Measurements from ENCODE around the gene CAPN6. TPM values are rescaled to one million over a fixed set of nuclear protein-coding genes. Genes with fewer than 3 reads are reported as not detected.

CAPN6 gene
- total RNA-seq, 4 donors from 2014 or later = 0.60 to 2.2 (median 1.1) TPM

- no peak for DNase-seq (ENCODE audit: low spot score in 2 of 2)
- Histone ChIP-seq H3K27me3 (peaks cover 0 to 42% of the 10 kb centered on the region in 2 donors), H3K4me1 (no peaks in the 10 kb centered on the region), H3K36me3 (no peaks in the 10 kb centered on the region), H3K9me3 (no peaks in the 10 kb centered on the region), H3K4me3 (no peak overlapping the region), H3K27ac (no peak overlapping the region)
- no peak for TF ChIP-seq CTCF (IDR thresholded peaks at IDR 0.05)
- WGBS, 2 donors = 65 to 82% methylated on average over 3 of the region's 3 CpGs
Observed at GRCh38 chrX:111259559-111259958, 10.7 kb downstream of the CAPN6 start.

DNA sequence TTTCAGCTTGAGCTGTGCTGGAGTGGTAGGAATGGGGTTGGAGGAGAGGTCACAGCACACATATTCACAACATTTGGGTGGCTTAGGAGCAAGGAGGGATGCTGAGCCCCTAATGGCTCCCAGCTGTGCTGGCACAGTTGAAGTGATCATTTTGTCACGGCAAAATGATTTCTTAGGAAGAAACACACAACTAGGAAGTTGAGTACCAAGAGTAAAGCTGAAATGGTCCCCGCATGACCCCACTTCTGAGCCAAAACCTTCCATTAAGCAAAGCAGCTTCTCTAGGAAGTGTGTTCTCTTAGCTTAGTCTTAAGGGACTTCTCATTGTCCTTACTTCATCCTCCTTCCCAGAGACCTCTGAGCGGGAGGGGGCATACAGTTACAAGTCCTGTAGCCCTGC lies 12.6 kb downstream of the CAPN6 start:
- no peak overlapping the region for H3K27ac ChIP-seq
- 66 to 67% methylated on average over 3 of the region's 3 CpGs for WGBS, 2 donors
- DNase-seq (ENCODE audit: low spot score in 2 of 2) = no peak
- H3K4me1 ChIP-seq = no peaks in the 10 kb centered on the region
- no peaks in the 10 kb centered on the region for H3K9me3 ChIP-seq
- TF ChIP-seq CTCF (IDR thresholded peaks at IDR 0.05) = no peak
- TF ChIP-seq EP300 (IDR thresholded peaks at IDR 0.05) = no peak
- no peak for TF ChIP-seq POLR2A (IDR thresholded peaks at IDR 0.05)
- H3K27me3 ChIP-seq = peaks cover 0 to 34% of the 10 kb centered on the region in 2 donors
- no peak overlapping the region for H3K4me3 ChIP-seq
- H3K36me3 ChIP-seq = no peaks in the 10 kb centered on the region

DNA sequence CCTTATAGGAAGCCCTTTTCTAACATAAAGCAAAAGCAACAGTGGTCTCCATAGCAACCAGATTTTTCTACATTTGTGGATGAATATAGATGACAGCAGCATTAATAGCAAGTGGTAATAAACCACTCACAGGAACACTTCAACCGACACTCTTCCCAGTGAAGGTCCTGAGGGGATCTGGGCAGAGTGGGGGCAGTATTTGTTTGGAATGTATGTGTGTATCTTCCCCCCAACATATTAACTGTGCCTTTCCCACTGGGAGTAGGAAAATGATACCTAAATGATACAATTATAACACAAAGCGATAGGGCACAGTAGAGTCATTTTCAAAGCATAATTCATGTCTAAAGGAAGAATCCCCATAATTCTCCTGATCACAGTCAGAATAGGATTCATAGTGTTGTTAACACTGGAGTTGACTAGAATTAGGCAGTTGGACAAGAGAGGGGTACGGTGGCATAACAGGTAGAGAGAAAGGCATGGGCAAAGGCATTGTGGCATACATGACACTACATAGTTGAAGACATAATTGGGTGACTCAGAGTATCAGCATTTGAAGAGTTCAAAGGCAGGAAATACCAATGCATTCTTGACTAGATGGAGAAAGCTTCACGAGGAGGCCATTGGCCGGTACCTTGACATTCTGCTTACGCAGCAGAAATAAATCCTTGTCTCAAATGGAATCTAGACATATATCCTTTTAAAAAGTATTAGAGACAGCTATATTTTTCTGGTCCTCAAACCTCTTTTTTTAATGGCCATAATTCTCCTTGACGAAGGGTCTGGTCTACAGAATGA lies 15.2 kb downstream of the CAPN6 start:
- Histone ChIP-seq H3K36me3 (no peaks in the 10 kb centered on the region), H3K9me3 (no peaks in the 10 kb centered on the region), H3K27ac (no peak overlapping the region), H3K27me3 (peaks cover 0 to 31% of the 10 kb centered on the region in 2 donors), H3K4me3 (no peak overlapping the region), H3K4me1 (no peaks in the 10 kb centered on the region)
- 75 to 79% methylated on average over 7 of the region's 7 CpGs for WGBS, 2 donors
- TF ChIP-seq CTCF (IDR thresholded peaks at IDR 0.05) (no peak), EP300 (IDR thresholded peaks at IDR 0.05) (no peak), POLR2A (IDR thresholded peaks at IDR 0.05) (no peak)
- no peak for DNase-seq (ENCODE audit: low spot score in 2 of 2)

- H3K36me3 ChIP-seq = no peaks in the 10 kb centered on the region
- H3K9me3 ChIP-seq = no peaks in the 10 kb centered on the region
- TF ChIP-seq EP300 (IDR thresholded peaks at IDR 0.05) (no peak), CTCF (IDR thresholded peaks at IDR 0.05) (peak in 4 of 5 experiments; percentile 19 to 47 (median 26))
- H3K27me3 ChIP-seq = peaks cover 0 to 11% of the 10 kb centered on the region in 2 donors
- no peak overlapping the region for H3K27ac ChIP-seq
- WGBS, 2 donors = 30 to 63% methylated on average over 2 of the region's 2 CpGs
- DNase-seq (ENCODE audit: low spot score in 2 of 2) = no peak
- no peak overlapping the region for H3K4me3 ChIP-seq
- H3K4me1 ChIP-seq = no peaks in the 10 kb centered on the region
Observed at GRCh38 chrX:111244235-111244750, 26.0 kb downstream of the CAPN6 start.

DNA sequence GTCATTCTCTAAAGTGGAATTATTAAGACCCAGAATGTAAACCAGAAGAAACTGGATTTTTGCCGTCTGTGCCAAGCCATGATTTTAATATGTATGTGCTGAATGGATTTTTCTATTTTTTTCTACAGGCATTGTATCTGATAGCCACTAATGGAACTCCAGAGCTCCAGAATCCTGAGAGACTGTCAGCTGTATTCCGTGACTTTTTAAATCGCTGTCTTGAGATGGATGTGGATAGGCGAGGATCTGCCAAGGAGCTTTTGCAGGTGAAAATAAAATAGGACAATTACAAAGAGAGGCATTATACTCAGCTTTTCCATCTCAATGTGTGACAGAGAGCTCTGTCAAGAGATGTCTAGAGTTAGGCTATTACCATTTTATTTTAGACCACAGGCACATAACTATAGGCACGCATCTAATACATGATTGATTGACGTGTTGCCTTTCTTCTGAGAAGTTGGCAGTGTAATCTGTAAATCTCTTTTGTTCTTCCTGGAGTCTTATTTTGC lies 53.9 kb downstream of the CAPN6 start:
- H3K27me3 ChIP-seq = peaks cover 0 to 18% of the 10 kb centered on the region in 2 donors
- H3K4me1 ChIP-seq = no peaks in the 10 kb centered on the region
- no peaks in the 10 kb centered on the region for H3K36me3 ChIP-seq
- no peak for TF ChIP-seq EP300 (IDR thresholded peaks at IDR 0.05)
- TF ChIP-seq POLR2A (IDR thresholded peaks at IDR 0.05) = no peak
- TF ChIP-seq CTCF (IDR thresholded peaks at IDR 0.05) = no peak
- H3K27ac ChIP-seq = no peak overlapping the region
- H3K9me3 ChIP-seq = no peaks in the 10 kb centered on the region
- no peak overlapping the region for H3K4me3 ChIP-seq
- WGBS, 2 donors = 87 to 89% methylated on average over 6 of the region's 6 CpGs
- no peak for DNase-seq (ENCODE audit: low spot score in 2 of 2)
